Keratinocyte (primary cell): ENCODE data around the gene DAPK2. TPM values are rescaled to one million over a fixed set of nuclear protein-coding genes. Genes with fewer than 3 reads are reported as not detected.

Experiments
- DNase-seq: peaks from one replicate; pipeline ENCODE4 v3.0.0-alpha.2; 2011; ENCODE audit warnings: low read depth, missing footprints, low spot score
- FAIRE-seq: peaks from 2 replicates; lab custom pipeline; 2011; peaks lifted over from hg19 to GRCh38; lab: Jason Lieb, UNC
- H2AFZ ChIP-seq: 2 replicates; pipeline ENCODE4 v1.6.0; 2012; ENCODE audit warnings: low read length, control low read depth, inconsistent platforms; ENCODE audit not compliant: control insufficient read depth
- H3K27ac ChIP-seq: 2 replicates; pipeline ENCODE4 v1.5.1; 2011; ENCODE audit warnings: low read length; ENCODE audit not compliant: control insufficient read depth, insufficient read depth
- H3K27me3 ChIP-seq: 3 replicates; pipeline ENCODE4 v1.6.0; 2011; ENCODE audit warnings: low read length; ENCODE audit not compliant: control insufficient read depth, insufficient read depth; ENCODE audit errors: extremely low read depth
- H3K36me3 ChIP-seq, 2 experiments: 2 replicates in 1 of 2; 3 replicates in 1 of 2; pipeline ENCODE4 v1.5.1; 2011; ENCODE audit warnings: low read length in 2 of 2, mild to moderate bottlenecking in 1 of 2; ENCODE audit not compliant: control insufficient read depth in 2 of 2, insufficient read depth in 2 of 2; ENCODE audit errors: extremely low read depth in 1 of 2
- H3K4me1 ChIP-seq: 3 replicates; pipeline ENCODE4 v1.5.1; 2011; ENCODE audit warnings: low read length; ENCODE audit not compliant: control insufficient read depth, insufficient read depth; ENCODE audit errors: extremely low read depth
- H3K4me2 ChIP-seq: 3 replicates; pipeline ENCODE4 v1.6.0; 2011; ENCODE audit warnings: low read depth, low read length; ENCODE audit not compliant: control insufficient read depth, insufficient read depth; ENCODE audit errors: extremely low read depth
- H3K4me3 ChIP-seq, 3 experiments: fragments of 200-600 bp in 1 of 3; sonication (generic) in 1 of 3; 2 replicates in 2 of 3; 3 replicates in 1 of 3; pipeline ENCODE4 v1.5.1; 2011 to 2016; ENCODE audit warnings: low read length in 3 of 3, mild to moderate bottlenecking in 3 of 3, control low read depth in 2 of 3, inconsistent platforms in 1 of 3, low read depth in 1 of 3, mixed read lengths in 1 of 3, mixed run types in 1 of 3, moderate library complexity in 1 of 3; ENCODE audit not compliant: control insufficient read depth in 2 of 3, insufficient read depth in 2 of 3; ENCODE audit errors: extremely low read depth in 1 of 3
- H3K79me2 ChIP-seq: 2 replicates; pipeline ENCODE4 v1.6.0; 2012; ENCODE audit warnings: low read length; ENCODE audit not compliant: control insufficient read depth, insufficient read depth
- H3K9ac ChIP-seq: 3 replicates; pipeline ENCODE4 v1.6.0; 2011; ENCODE audit warnings: low read length; ENCODE audit not compliant: control insufficient read depth, insufficient read depth; ENCODE audit errors: extremely low read depth
- H3K9me1 ChIP-seq: 3 replicates; pipeline ENCODE4 v1.6.0; 2011; ENCODE audit warnings: low read length; ENCODE audit not compliant: control insufficient read depth, insufficient read depth; ENCODE audit errors: extremely low read depth
- H3K9me3 ChIP-seq: 2 replicates; pipeline ENCODE4 v1.5.1; 2012; ENCODE audit warnings: low read depth, low read length; ENCODE audit not compliant: control insufficient read depth
- H4K20me1 ChIP-seq: 3 replicates; pipeline ENCODE4 v1.6.0; 2011; ENCODE audit warnings: low read length; ENCODE audit not compliant: control insufficient read depth, insufficient read depth; ENCODE audit errors: extremely low read depth
- CTCF ChIP-seq, 3 experiments: IDR thresholded peaks in 1 of 3; conservative IDR thresholded peaks in 1 of 3; optimal IDR thresholded peaks in 1 of 3; 2 replicates in 2 of 3; 3 replicates in 1 of 3; pipeline versions ENCODE3 to v1.5.1; 2011; ENCODE audit warnings: low read length in 3 of 3, mild to moderate bottlenecking in 3 of 3, moderate library complexity in 2 of 3, control low read depth in 1 of 3, inconsistent platforms in 1 of 3; ENCODE audit not compliant: insufficient read depth in 2 of 3; ENCODE audit errors: extremely low read depth in 1 of 3
- EZH2 ChIP-seq: IDR thresholded peaks from one replicate; pipeline ENCODE4 v1.6.1; 2012; ENCODE audit warnings: inconsistent platforms, mild to moderate bottlenecking, low read length, moderate library complexity
- dilution Hi-C: fragments of 300-500 bp; cut with MboI; formaldehyde crosslinking; loops from one replicate; pipeline ENCODE4 v1.7.0; 2020; ENCODE audit warnings: low sequenced_read_pairs; ENCODE audit not compliant: extremely low pct_ligation_motif_present
- polyA plus RNA-seq, 5 experiments: library from polyadenylated mRNA; depleted of rRNA in 3 of 5; stranded (reverse) in 3 of 5; stranded (forward) in 1 of 5; unstranded in 1 of 5; fragments of >200 nt; gene quantifications; 1 replicate in 1 of 5; 2 replicates in 3 of 5; 3 replicates in 1 of 5; pipeline versions ENCODE4 v1.2.1 to v1.2.3, GENCODE V29; 2011 to 2012; ENCODE audit warnings: missing spikeins in 2 of 5, low read depth in 1 of 5, low replicate concordance in 1 of 5

DAPK2 gene
- polyA plus RNA-seq, 1 donor (not counting 4 experiments of a cell fraction or from before 2014, with no cell fraction given) = 1.4 TPM

- Histone ChIP-seq H3K9me3 (no peaks in the 10 kb centered on the region), H3K4me2 (no peak overlapping the region)
- no peak for FAIRE-seq
Observed at GRCh38 chr15:64003182-64003581, 43.1 kb downstream of the DAPK2 start.

GRCh38 chr15:64001148-64001547 is 45.1 kb downstream of the DAPK2 start:
- H3K4me2 ChIP-seq = no peak overlapping the region
- TF ChIP-seq EZH2 (no peak), CTCF (optimal IDR thresholded peaks at IDR 0.05 in 1 of 3, IDR thresholded peaks at IDR 0.05 in 1 of 3, conservative IDR thresholded peaks at IDR 0.05 in 1 of 3; ENCODE audit: extremely low read depth in 1 of 3, insufficient read depth in 2 of 3, low read length in 3 of 3) (no peak)
- H3K27ac ChIP-seq = no peak overlapping the region
- H2AFZ ChIP-seq = no peak overlapping the region
- peaks cover 43% of the 10 kb centered on the region for H3K4me1 ChIP-seq
- H3K36me3 ChIP-seq = no peaks in the 10 kb centered on the region
- dilution Hi-C loops = no loop called here
- peaks cover 3% of the 10 kb centered on the region for H3K9me1 ChIP-seq
- FAIRE-seq (no peak), DNase-seq (no peak)
- H3K4me3 ChIP-seq = no peak overlapping the region
- H3K79me2 ChIP-seq = no peaks in the 10 kb centered on the region
- H3K27me3 ChIP-seq = peaks cover 6% of the 10 kb centered on the region
- no peaks in the 10 kb centered on the region for H3K9me3 ChIP-seq
- H4K20me1 ChIP-seq = no peaks in the 10 kb centered on the region
- H3K9ac ChIP-seq = no peak overlapping the region

More at GRCh38 chr15:64003182-64003581, 43.1 kb downstream of the DAPK2 start:
- Histone ChIP-seq H3K9ac (no peak overlapping the region), H3K4me3 (no peak overlapping the region), H2AFZ (no peak overlapping the region), H3K9me1 (peaks cover 5% of the 10 kb centered on the region), H3K27me3 (peaks cover 6% of the 10 kb centered on the region), H3K27ac (no peak overlapping the region), H3K36me3 (no peaks in the 10 kb centered on the region), H3K4me1 (peaks cover 41% of the 10 kb centered on the region), H3K79me2 (no peaks in the 10 kb centered on the region), H4K20me1 (no peaks in the 10 kb centered on the region)
- DNase-seq = no peak
- dilution Hi-C loops = no loop called here
- TF ChIP-seq EZH2 (no peak), CTCF (optimal IDR thresholded peaks at IDR 0.05 in 1 of 3, IDR thresholded peaks at IDR 0.05 in 1 of 3, conservative IDR thresholded peaks at IDR 0.05 in 1 of 3; ENCODE audit: extremely low read depth in 1 of 3, insufficient read depth in 2 of 3, low read length in 3 of 3) (no peak)
